NB4 (cell line): ENCODE data around the gene PDE4D.
"Not testable (repeated sequence)": the region's sequence is repeated elsewhere in the genome, so short reads cannot be mapped to it uniquely, and the experiment has no call there.

Experiments
- DNase-seq: peaks from one replicate; pipeline ENCODE4 v3.0.0; 2010; ENCODE audit warnings: low read depth
- H3K4me3 ChIP-seq: one replicate; pipeline ENCODE4 v1.5.1; 2011; ENCODE audit warnings: mild to moderate bottlenecking, low read depth, low read length, moderate library complexity
- CTCF ChIP-seq: IDR thresholded peaks from one replicate; pipeline ENCODE4 v1.5.1; 2012; ENCODE audit warnings: low read depth, low read length
- MAX ChIP-seq: IDR thresholded peaks from 2 replicates; pipeline ENCODE4 v1.6.1; 2011; ENCODE audit warnings: low read depth, low read length
- MYC ChIP-seq: IDR thresholded peaks from 2 replicates; pipeline ENCODE4 v1.6.1; 2011; ENCODE audit warnings: low read depth, low read length
- POLR2A ChIP-seq: IDR thresholded peaks from 2 replicates; pipeline ENCODE4 v1.6.1; 2011; ENCODE audit warnings: mild to moderate bottlenecking; ENCODE audit not compliant: insufficient read length; ENCODE audit errors: extremely low read depth

The PDE4D gene

GRCh38 chr5:59312223-59312622 lies 581.3 kb downstream of the PDE4D start:
- no peak for TF ChIP-seq POLR2A
- no peak for TF ChIP-seq CTCF
- no peak for TF ChIP-seq MYC
- no peak for TF ChIP-seq MAX
- no peak overlapping the region for H3K4me3 ChIP-seq
- no peak for DNase-seq

DNA sequence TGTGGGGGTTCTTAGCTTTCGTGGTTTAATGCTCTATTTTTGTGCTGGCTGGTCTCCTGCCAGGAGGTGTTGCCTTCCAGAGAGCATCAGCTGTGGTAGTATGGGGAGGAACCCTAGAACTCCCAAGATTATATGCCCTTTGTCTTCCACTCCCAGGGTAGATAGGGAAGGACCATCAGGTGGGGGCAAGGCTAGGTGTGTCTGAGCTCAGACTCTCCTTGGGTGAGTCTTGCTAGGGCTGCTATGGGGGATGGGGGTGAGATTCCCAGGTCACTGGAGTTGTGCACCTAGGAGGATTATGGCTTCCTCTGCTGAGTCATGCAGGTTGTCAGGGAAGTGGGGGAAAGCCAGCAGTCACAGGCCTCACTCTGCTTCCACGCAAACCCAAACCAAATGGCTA lies 584.8 kb downstream of the PDE4D start:
- not testable (repeated sequence) for DNase-seq, H3K4me3 ChIP-seq

- not testable (repeated sequence) for DNase-seq, H3K4me3 ChIP-seq
These were observed 590.2 kb downstream of the PDE4D start for GRCh38 chr5:59303289-59303716.

GRCh38 chr5:59302509-59302908 lies 591.0 kb downstream of the PDE4D start:
- not testable (repeated sequence) for H3K4me3 ChIP-seq, DNase-seq

- TF ChIP-seq POLR2A (no peak), CTCF (no peak), MAX (no peak), MYC (no peak)
- DNase-seq, result no peak
- H3K4me3 ChIP-seq, result no peak overlapping the region
These were observed 591.8 kb downstream of the PDE4D start for GRCh38 chr5:59301727-59302126.

DNA sequence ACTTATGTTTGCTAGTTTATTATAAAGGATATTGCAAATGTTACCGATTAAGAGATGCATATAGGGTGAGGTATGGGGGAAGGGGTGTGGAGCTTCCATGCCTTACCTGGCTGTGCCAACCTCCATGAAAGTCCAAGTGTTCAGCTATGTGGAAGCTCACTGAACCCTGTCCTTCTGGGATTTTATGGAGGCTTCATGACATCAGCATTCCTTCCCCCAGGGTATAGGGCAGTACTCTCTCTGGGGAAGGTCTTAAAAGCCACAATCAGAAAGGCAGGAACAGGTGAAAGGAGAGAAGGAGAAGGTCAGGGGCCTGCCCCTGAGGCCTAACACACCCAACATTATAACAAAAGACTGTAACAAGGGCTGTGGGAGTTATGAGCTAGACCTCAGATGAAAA lies 592.6 kb downstream of the PDE4D start:
- no peak for DNase-seq
- TF ChIP-seq MAX (no peak), CTCF (no peak), MYC (no peak), POLR2A (no peak)
- H3K4me3 ChIP-seq, result no peak overlapping the region

- TF ChIP-seq CTCF (no peak), POLR2A (no peak), MYC (no peak), MAX (no peak)
These were observed 594.5 kb downstream of the PDE4D start for GRCh38 chr5:59299006-59299405.

More at GRCh38 chr5:59299006-59299405, 594.5 kb downstream of the PDE4D start:
- H3K4me3 ChIP-seq, result no peak overlapping the region
- no peak for DNase-seq
